ENCODE results near the gene BRINP2.

Gene BRINP2

GRCh38 chr1:177190308-177190970 lies 19.7 kb downstream of the BRINP2 start:
- Histone ChIP-seq H3K36me3 (ENCODE audit: control insufficient read depth, insufficient read depth, low read length) (no peaks in the 10 kb centered on the region), H3K4me3 (ENCODE audit: low read depth, low read length) (no peak overlapping the region), H3K9ac (ENCODE audit: low read length) (no peak overlapping the region), H3K9me3 (ENCODE audit: control insufficient read depth, insufficient read depth, low read depth, low read length) (no peaks in the 10 kb centered on the region), H3K27ac (ENCODE audit: low read depth, low read length) (no peak overlapping the region), H3K4me1 (ENCODE audit: control insufficient read depth, insufficient read depth, low read length) (no peaks in the 10 kb centered on the region), H3K27me3 (ENCODE audit: control insufficient read depth, insufficient read depth, low read length) (peaks cover 6% of the 10 kb centered on the region)

- no peak overlapping the region for H3K9ac ChIP-seq (ENCODE audit: low read length)
- no peak overlapping the region for H3K4me3 ChIP-seq (ENCODE audit: low read depth, low read length)
- H3K27me3 ChIP-seq (ENCODE audit: control insufficient read depth, insufficient read depth, low read length), result no peaks in the 10 kb centered on the region; the same call in 1 of the 2 replicates
- no peaks in the 10 kb centered on the region for H3K36me3 ChIP-seq (ENCODE audit: control insufficient read depth, insufficient read depth, low read length)
- no peaks in the 10 kb centered on the region for H3K4me1 ChIP-seq (ENCODE audit: control insufficient read depth, insufficient read depth, low read length)
- H3K27ac ChIP-seq (ENCODE audit: low read depth, low read length), result no peak overlapping the region
- H3K9me3 ChIP-seq (ENCODE audit: control insufficient read depth, insufficient read depth, low read depth, low read length), result no peaks in the 10 kb centered on the region
These were observed 27.5 kb downstream of the BRINP2 start for GRCh38 chr1:177198243-177198642.

DNA sequence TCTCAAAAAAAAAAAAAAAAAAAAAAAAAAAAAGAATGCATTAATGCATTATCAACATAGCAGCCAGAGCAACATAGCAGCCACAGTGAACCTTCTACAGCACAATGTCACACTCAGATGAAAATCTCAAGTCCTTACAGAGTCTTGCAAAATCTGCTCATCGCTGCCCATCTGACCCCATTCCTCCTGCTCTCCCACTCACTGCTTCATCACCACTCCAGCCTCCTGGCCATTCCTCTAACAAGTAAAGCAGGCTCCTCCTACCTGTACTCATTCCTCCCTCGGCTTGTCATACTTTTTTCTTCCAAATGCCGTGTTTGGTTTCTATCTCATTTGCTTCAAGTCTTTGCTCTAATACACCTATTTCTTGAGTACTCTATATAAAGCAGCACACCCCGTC lies 29.5 kb downstream of the BRINP2 start:
- H3K9me3 ChIP-seq (ENCODE audit: control insufficient read depth, insufficient read depth, low read depth, low read length), result no peaks in the 10 kb centered on the region
- H3K4me3 ChIP-seq (ENCODE audit: low read depth, low read length), result no peak overlapping the region
- H3K36me3 ChIP-seq (ENCODE audit: control insufficient read depth, insufficient read depth, low read length), result no peaks in the 10 kb centered on the region
- H3K4me1 ChIP-seq (ENCODE audit: control insufficient read depth, insufficient read depth, low read length), result no peaks in the 10 kb centered on the region
- H3K27me3 ChIP-seq (ENCODE audit: control insufficient read depth, insufficient read depth, low read length), result no peaks in the 10 kb centered on the region
- no peak overlapping the region for H3K9ac ChIP-seq (ENCODE audit: low read length)
- H3K27ac ChIP-seq (ENCODE audit: low read depth, low read length), result no peak overlapping the region

DNA sequence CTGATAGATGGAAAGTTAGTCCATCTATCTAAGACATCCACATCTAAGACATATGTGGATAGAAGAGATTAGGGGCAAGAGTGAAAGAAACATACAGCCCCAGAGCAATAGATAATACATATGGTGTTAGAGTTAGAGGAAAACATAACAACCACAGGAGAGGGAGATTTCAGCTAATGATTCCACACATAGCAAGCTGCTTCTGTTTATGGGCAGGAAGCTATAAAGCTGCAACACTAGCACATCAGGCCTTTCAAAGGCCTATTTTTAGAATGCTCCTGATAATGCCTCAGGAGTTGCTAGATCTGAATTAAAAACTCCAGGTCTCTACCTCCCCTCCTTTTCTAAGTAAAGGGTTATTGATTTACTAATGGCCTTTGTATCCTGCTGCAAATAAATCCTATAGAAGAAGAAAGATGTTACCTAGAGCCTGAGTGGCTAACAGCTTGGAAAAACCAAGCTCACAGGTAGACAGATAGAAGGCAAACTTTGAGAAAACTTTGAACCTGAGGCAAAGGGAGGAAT lies 36.1 kb downstream of the BRINP2 start:
- Histone ChIP-seq H3K4me3 (ENCODE audit: low read depth, low read length) (no peak overlapping the region), H3K27ac (ENCODE audit: low read depth, low read length) (no peak overlapping the region), H3K4me1 (ENCODE audit: control insufficient read depth, insufficient read depth, low read length) (no peaks in the 10 kb centered on the region; the same call in 1 of the 2 replicates), H3K36me3 (ENCODE audit: control insufficient read depth, insufficient read depth, low read length) (no peaks in the 10 kb centered on the region), H3K9me3 (ENCODE audit: control insufficient read depth, insufficient read depth, low read depth, low read length) (no peaks in the 10 kb centered on the region), H3K9ac (ENCODE audit: low read length) (no peak overlapping the region), H3K27me3 (ENCODE audit: control insufficient read depth, insufficient read depth, low read length) (peaks cover 38% of the 10 kb centered on the region)

DNA sequence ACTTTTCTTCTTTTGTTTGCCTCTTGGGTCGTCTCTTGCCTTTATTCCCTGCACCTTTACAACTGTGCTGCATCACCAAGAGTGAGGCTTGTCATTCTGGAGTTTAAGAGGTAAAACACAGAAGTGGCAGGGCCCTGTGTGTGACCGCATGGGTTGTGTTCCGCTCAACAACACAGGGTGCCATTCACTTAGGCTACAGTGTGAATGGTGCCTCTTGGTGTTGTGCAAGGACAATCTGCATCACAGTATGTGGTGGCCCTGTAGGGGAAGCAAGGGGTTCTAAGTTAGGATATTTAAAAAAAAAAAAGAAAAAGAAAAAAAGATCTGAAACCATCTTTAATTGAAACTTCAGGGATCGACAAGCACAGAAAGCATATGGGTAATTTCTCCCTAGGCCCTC lies 38.2 kb downstream of the BRINP2 start:
- Histone ChIP-seq H3K36me3 (ENCODE audit: control insufficient read depth, insufficient read depth, low read length) (no peaks in the 10 kb centered on the region), H3K4me3 (ENCODE audit: low read depth, low read length) (no peak overlapping the region), H3K9me3 (ENCODE audit: control insufficient read depth, insufficient read depth, low read depth, low read length) (no peaks in the 10 kb centered on the region), H3K27ac (ENCODE audit: low read depth, low read length) (no peak overlapping the region), H3K4me1 (ENCODE audit: control insufficient read depth, insufficient read depth, low read length) (no peaks in the 10 kb centered on the region; the same call in 1 of the 2 replicates), H3K9ac (ENCODE audit: low read length) (no peak overlapping the region), H3K27me3 (ENCODE audit: control insufficient read depth, insufficient read depth, low read length) (peaks cover 38% of the 10 kb centered on the region)

DNA sequence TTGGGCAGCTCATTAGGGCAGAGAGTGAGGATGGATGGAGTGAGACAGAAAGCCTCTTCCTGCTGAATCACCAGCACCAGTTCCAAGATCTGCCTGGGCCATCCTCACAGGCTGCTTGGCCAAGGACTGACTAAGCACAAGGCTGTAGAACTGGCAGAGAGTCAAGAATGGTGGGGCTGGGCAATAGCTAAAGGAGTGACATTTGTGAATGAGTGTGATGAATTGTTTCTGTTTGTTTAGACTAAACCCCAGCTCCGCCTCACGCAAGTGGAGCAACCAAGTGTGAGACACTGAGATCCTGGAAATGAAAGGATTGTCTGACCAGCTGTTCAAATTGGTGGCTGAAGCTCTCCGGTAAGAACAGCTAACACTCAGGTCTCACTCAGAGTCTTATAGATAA lies 38.6 kb downstream of the BRINP2 start:
- H3K27me3 ChIP-seq (ENCODE audit: control insufficient read depth, insufficient read depth, low read length), result peaks cover 38% of the 10 kb centered on the region
- H3K9ac ChIP-seq (ENCODE audit: low read length), result no peak overlapping the region
- no peaks in the 10 kb centered on the region for H3K36me3 ChIP-seq (ENCODE audit: control insufficient read depth, insufficient read depth, low read length)
- no peaks in the 10 kb centered on the region for H3K9me3 ChIP-seq (ENCODE audit: control insufficient read depth, insufficient read depth, low read depth, low read length)
- H3K27ac ChIP-seq (ENCODE audit: low read depth, low read length), result no peak overlapping the region
- H3K4me1 ChIP-seq (ENCODE audit: control insufficient read depth, insufficient read depth, low read length), result no peaks in the 10 kb centered on the region; the same call in 1 of the 2 replicates
- H3K4me3 ChIP-seq (ENCODE audit: low read depth, low read length), result no peak overlapping the region

- H3K36me3 ChIP-seq (ENCODE audit: control insufficient read depth, insufficient read depth, low read length), result no peaks in the 10 kb centered on the region
- H3K4me3 ChIP-seq (ENCODE audit: low read depth, low read length), result no peak overlapping the region
- no peaks in the 10 kb centered on the region for H3K9me3 ChIP-seq (ENCODE audit: control insufficient read depth, insufficient read depth, low read depth, low read length)
- H3K4me1 ChIP-seq (ENCODE audit: control insufficient read depth, insufficient read depth, low read length), result no peaks in the 10 kb centered on the region; the same call in 1 of the 2 replicates
- no peak overlapping the region for H3K9ac ChIP-seq (ENCODE audit: low read length)
- H3K27ac ChIP-seq (ENCODE audit: low read depth, low read length), result no peak overlapping the region
- peaks cover 38% of the 10 kb centered on the region for H3K27me3 ChIP-seq (ENCODE audit: control insufficient read depth, insufficient read depth, low read length)
These were observed 39.3 kb downstream of the BRINP2 start for GRCh38 chr1:177210071-177210470.

DNA sequence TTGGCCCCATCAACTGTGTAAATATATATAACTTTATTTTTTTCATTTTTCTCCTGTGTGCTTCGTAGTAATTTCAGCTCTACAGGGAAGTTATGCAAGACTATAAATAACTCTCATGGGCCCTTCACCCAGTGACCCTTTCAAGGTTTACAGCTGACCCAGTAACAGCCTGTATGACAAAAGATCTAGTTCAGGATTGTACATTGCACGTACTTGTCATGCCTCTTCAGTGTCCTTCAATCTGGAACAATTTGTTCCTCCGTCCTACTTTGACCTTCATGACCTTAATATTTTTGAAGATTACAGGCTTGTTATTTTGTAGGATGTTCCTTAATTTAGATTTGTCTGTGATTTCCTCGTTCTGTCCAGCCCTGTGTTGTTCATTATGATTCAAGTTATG lies 40.5 kb downstream of the BRINP2 start:
- Histone ChIP-seq H3K9me3 (ENCODE audit: control insufficient read depth, insufficient read depth, low read depth, low read length) (no peaks in the 10 kb centered on the region), H3K36me3 (ENCODE audit: control insufficient read depth, insufficient read depth, low read length) (no peaks in the 10 kb centered on the region), H3K9ac (ENCODE audit: low read length) (no peak overlapping the region), H3K27me3 (ENCODE audit: control insufficient read depth, insufficient read depth, low read length) (peaks cover 34% of the 10 kb centered on the region), H3K27ac (ENCODE audit: low read depth, low read length) (no peak overlapping the region), H3K4me3 (ENCODE audit: low read depth, low read length) (no peak overlapping the region), H3K4me1 (ENCODE audit: control insufficient read depth, insufficient read depth, low read length) (no peaks in the 10 kb centered on the region; the same call in 1 of the 2 replicates)

DNA sequence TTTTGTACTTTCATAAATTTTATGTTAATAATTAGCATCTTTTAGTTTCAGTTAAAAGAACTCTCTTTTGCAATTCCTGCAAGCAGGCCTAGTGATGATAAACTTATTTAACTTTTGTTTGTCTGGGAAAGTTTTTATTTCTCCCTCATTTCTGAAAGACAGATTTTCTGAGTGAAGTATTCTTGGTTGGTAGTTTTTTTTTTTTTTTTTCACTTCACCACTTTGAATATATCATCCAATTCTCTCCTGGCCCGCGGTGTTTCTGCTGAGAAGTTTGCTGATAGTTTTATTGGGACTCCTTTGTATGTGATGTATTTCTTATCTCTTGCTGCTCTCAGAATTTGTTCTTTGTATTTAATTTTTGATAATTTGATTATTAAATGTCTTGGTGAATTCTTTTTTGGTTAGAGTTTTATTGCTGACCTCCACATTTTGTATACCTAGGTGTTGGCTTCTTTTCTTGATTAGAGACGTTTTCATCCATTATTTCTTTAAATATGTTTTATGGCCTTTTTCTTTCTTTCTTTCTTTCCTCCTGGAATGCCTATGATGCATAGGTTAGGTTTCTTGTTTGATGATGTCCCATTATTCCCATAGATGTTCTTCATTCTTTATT lies 45.9 kb downstream of the BRINP2 start:
- H3K36me3 ChIP-seq (ENCODE audit: control insufficient read depth, insufficient read depth, low read length), result no peaks in the 10 kb centered on the region
- no peaks in the 10 kb centered on the region for H3K27me3 ChIP-seq (ENCODE audit: control insufficient read depth, insufficient read depth, low read length)
- no peak overlapping the region for H3K27ac ChIP-seq (ENCODE audit: low read depth, low read length)
- H3K4me3 ChIP-seq (ENCODE audit: low read depth, low read length), result no peak overlapping the region
- H3K4me1 ChIP-seq (ENCODE audit: control insufficient read depth, insufficient read depth, low read length), result no peaks in the 10 kb centered on the region
- no peak overlapping the region for H3K9ac ChIP-seq (ENCODE audit: low read length)
- H3K9me3 ChIP-seq (ENCODE audit: control insufficient read depth, insufficient read depth, low read depth, low read length), result peaks cover 4% of the 10 kb centered on the region; the same call in 1 of the 2 replicates

DNA sequence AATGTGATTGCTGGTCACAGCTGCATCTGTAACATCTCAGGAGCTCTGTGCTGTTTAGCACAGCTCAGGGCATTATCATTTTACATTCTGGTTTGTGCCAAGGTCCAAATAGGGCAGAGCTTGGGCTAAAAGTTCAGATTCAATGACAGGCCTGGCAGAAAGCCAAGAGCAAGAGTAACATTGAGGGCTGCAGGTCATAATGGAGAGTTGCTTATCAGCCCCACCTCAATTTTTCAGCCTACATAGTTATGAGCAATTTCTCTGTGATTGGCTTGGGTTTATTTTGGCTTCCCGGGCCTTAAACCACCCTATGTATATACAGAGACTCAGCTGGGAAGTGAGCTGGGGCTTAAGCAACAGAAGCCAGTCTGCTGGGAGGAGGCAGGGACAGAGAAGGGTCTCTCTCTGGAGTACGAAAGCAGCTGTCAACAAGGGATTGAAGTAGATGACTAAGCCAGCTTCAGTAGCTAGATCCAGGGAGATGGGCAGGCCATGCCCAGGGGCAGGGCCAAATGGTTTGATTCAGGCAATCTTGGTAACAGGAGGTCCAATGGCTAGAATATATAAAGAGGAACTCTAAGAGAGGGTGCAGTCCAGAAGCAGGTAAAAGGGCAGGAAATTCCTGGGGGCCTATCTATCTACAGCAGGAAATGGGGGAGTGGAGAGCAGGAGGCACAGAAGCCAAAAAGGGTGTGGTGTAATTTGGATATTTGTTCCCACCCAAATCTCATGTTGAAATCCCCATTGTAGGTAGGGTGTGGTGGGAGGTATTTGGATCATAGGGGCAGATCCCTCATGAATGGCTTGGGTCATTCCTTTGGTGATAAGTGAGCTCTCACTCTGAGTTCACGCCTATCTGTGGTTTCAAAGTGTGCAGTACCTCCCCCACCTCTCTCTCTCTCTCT lies 49.0 kb downstream of the BRINP2 start:
- H3K36me3 ChIP-seq (ENCODE audit: control insufficient read depth, insufficient read depth, low read length), result no peaks in the 10 kb centered on the region
- no peak overlapping the region for H3K4me3 ChIP-seq (ENCODE audit: low read depth, low read length)
- no peaks in the 10 kb centered on the region for H3K4me1 ChIP-seq (ENCODE audit: control insufficient read depth, insufficient read depth, low read length)
- no peak overlapping the region for H3K9ac ChIP-seq (ENCODE audit: low read length)
- peaks cover 4% of the 10 kb centered on the region; the same call in 1 of the 2 replicates for H3K9me3 ChIP-seq (ENCODE audit: control insufficient read depth, insufficient read depth, low read depth, low read length)
- H3K27ac ChIP-seq (ENCODE audit: low read depth, low read length), result no peak overlapping the region
- no peaks in the 10 kb centered on the region for H3K27me3 ChIP-seq (ENCODE audit: control insufficient read depth, insufficient read depth, low read length)

Data from HUES6 (cell line).